ENCODE measurements around the gene FAM174C.

FAM174C gene

DNA sequence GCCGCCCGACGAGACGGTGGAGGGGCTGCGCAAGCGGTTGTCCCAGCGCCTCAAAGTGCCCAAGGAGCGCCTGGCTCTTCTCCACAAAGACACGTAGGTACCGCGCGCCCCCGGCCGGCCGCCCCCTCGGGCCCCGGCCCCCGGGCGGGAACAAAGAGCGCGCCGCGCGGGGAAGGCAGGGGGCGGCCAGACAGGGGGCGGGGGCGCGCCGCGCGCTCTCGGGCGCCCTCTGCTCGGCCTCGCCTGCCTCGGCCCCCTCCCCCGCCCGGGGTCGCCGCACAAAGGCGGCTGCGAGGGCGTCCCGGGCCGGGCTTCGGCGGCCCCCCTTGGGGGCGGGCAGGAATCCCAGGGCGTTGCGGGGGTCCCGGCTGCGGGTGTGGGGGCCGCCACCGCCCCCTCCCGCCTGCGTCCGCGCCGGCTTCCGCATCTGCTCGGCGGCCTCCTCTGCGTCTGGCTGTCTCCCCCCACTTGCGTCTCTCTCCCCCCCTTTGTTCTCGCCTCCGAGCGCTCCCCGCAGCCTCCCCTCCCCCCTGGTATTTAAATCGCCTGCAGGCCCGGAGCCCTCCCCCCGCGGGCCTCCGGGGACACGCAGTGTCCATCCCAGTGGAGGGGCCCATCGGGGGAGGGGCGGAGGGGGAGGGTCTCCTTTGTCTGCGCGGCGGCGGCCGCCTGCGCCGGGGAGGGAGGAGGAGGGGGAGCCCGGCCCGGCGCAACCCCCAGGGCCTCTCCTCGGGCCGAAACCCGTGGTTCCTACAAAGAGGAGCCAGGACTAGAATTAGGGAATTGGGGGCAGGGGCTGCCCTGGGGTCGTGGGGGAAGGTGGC is 24.7 kb upstream of the FAM174C start:
- DNase-seq (ENCODE audit: low read depth) = peak; percentile 78

DNA sequence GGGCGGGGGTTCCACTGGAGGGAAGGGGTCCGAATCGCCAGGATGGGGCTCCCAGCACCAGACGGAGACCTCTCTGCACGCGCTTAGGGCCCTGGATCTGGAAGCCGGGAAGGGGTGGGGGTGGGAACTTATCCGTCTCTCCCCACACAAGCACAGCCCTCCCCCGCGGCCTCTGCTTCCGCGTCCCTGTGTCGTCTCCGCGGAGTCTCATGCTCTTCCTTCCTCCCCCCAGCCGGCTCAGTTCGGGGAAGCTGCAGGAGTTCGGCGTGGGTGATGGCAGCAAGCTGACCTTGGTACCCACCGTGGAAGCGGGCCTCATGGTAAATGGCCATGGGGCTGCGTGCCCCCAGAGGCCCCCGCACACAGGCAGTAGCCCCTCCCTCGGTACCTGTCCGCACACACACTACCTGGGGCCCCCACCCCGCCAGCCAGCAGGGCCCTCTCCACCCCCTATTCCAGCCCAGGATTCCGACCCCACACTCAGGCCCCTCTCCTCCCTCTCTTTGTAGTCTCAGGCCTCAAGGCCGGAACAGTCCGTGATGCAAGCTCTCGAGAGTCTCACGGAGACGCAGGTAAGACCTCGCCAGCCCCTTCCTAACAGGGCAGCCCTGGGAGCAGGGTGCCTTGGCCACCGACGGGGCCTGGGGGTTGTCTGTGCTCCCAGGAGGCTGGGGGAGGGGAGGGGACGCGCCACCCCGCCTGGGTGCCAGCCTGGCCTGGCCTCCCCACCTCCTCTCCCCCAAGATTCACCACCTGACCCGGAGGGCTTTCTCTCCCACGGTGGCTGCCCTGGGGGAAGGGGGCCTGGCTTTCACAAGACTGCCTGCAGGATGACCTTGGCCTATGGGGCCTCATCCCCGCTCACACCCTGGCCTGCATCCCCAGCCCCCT is 23.8 kb upstream of the FAM174C start:
- DNase-seq (ENCODE audit: low read depth) = peak; percentile 65

DNA sequence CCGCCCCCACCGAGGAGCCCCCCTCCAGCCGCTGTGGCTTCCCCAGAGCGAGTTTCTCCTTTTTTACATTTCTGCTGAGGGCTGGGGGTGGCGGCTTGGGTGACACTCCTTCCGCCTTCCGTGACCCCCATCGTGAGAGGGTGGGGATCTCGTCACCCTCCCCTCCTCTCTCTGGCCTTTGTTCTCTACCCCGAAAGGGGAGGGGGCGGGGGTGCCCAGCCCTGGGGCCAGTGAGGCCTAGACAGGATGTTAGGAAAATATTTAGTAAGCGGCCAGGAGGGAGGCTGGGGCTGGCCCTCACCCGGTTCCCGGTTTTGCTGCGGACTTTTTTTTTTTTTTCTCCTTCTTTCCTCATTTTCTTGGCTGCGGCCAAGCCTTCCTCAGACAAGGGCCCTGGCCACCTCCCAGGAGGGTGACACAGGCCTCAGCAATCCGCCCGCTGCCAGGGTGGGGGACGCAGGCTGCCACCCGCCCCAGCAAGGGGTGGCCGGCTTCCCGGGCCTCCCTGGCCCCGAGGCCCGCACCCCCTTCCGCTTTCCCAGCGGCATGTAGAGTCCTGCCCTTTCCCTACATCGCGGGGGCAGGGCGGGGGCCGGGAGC is 23.0 kb upstream of the FAM174C start:
- peak; percentile 99 for DNase-seq (ENCODE audit: low read depth)

DNA sequence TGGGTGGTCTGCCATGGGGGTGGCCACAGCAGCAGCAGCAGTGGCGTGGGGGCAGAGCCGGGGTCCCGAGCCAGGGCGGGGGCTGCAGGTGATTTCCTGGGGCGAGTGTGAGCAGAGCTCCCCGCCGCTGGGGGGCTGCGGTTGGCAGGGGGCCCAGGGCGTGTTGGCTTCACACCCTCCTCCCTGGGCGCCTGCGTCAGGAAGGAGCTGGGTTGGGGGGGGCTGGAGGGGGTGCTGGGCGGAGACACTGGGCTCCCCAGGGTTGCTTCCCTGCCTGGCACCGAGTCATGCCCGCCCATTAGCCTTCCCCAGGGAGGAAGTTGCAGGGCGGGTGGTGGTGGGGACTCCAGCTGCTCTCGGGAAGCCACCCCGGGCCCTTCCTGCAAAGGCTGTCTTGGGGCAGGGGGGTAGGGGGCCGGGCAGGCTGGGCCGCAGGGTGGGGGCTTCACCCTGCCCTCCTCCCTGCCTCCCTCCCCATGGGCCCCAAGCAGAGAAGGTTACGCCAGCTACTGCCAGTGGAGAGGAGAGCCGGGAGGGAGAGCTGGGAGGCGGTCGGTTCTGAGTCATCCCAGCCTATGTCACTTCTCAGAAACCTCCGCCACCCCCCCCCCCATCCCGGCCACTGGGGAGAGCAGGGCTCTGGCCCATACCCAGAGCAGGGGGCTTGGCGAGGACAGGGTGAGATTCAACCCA is 22.4 kb upstream of the FAM174C start:
- DNase-seq (ENCODE audit: low read depth) = peak; percentile 100

DNA sequence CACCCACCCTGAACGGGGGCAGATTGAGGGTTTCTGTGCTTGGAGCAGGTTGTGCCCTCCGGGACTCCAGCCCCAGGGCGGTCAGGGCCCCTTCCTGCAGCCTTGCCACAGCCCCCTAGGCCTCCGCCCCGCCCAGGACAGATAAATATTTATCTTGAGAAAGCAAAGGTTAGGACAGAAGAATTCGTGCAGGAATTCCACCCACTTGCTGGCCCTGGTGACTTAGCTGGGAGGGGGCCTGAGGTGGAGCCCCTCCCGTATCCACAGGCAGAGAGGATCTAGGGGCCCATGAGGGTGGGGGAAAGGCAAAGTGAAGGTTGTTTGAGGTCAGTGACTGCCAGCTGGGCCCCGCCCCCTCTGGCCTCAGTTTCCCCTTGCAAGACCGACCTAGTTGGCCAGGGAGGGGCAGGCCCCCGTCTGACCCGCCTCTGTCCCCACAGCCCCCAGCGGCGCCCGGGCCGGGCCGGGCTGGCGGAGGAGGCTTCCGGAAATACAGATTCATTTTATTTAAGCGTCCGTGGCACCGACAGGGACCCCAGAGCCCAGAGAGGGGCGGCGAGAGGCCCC is 21.7 kb upstream of the FAM174C start:
- DNase-seq (ENCODE audit: low read depth) = no peak

DNA sequence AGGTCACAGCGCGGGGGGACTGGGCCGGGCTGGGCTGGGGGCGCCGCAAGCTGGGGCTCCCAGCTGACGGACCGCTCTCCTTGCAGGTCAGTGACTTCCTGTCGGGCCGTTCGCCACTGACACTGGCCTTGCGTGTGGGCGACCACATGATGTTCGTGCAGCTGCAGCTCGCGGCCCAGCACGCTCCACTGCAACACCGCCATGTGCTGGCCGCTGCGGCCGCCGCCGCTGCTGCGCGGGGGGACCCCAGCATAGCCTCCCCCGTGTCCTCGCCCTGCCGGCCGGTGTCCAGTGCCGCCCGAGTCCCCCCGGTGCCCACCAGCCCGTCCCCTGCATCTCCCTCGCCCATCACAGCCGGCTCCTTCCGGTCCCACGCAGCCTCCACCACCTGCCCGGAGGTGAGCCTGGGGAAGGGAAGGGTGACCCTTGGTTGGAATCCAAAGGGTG is 21.2 kb upstream of the FAM174C start:
- peak; percentile 61 for DNase-seq (ENCODE audit: low read depth)

DNA sequence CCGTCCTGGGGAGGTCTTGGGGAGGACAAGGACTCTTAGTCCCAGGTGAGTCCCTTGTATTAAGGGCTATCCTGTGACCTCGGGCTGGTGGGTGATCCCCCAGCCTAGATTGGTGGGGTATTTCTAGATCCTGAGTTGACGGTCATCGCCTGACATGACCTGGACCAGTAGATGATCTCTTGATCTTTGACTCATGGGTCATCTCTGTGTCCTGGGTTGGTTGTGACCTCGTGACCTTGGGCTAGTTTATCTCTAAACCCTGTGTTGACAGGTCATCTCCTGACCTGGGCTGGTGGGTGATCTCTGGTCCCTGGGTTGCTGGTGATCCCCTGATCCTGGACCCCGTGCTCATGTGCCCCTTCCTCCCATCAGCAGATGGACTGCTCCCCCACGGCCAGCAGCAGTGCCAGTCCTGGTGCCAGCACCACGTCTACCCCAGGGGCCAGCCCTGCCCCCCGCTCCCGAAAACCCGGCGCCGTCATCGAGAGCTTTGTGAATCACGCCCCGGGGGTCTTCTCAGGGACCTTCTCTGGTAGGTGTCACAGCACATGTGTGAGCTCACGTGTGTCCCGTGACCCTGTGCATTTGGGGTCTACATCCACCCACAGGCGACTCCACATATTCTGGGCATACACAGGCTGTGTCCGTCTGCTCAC is 20.7 kb upstream of the FAM174C start:
- DNase-seq (ENCODE audit: low read depth) = no peak

DNA sequence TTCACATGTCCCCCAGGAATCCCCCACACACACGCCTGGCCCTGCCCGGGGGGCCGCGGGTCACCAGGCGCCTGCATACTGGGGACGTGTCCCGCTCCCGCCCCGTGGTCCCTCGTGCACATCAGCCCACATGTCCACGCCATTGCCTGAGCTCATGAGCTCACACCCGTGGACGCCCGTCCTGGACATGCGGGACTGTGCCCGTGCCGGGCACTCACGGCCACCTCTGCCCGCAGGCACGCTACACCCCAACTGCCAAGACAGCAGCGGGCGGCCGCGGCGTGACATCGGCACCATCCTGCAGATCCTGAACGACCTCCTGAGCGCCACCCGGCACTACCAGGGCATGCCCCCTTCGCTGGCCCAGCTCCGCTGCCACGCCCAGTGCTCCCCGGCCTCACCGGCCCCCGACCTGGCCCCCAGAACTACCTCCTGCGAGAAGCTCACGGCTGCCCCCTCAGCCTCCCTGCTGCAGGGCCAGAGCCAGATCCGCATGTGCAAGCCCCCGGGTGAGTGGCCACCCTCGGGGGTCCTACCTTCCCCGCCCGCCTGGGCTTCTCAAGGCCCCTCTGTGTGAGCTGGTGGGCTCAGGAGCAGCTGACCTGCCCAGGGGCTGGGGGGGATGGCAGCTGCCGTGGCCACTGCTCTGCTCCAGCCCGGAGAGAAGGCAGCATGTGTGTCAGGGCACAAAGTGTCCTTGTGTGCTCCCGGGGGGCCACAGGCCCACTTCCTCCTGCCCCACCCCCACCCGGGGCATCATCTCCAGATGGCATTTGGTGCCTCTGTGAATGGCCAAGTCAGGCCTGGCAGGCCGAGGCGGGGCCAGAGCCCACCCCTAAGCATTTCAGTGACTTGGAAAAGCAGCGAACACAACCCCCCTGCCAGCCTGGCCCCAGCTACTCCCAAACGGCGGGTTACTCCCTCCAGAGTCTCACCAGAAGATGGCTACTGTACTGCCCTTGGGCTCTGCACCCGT is 19.9 kb upstream of the FAM174C start:
- DNase-seq (ENCODE audit: low read depth) = no peak

DNA sequence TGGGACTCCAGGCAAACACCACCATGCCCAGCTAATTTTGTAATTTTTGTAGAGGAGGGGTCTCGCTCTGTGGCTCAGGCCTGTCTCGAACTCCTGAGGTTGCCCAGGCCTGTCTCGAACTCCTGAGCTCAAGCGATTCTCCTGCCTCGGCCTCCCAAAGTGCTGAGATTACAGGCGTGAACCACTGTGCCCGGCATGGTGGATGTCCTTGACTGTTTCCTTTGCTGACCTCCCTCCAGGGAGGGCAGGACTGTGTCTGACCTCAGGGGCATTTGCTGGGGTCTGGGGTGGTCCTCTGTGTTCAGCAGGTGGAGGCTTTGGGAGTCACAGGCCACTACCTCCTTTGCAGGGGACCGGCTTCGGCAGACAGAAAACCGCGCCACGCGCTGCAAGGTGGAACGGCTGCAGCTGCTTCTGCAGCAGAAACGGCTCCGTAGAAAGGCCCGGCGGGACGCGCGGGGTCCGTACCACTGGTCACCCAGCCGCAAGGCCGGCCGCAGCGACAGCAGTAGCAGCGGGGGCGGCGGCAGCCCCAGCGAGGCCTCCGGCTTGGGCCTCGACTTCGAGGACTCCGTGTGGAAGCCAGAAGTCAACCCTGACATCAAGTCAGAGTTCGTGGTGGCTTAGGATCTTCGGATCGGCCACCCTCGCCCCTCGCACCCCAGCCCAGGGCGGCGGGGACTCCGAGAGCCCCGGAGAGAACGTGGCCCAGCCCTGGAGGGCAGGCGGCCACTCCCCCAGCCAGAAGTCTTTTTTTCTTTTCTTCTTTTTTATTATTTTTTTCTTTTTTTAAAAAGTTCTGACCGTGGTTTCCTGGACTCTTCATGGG is 18.5 kb upstream of the FAM174C start:
- DNase-seq (ENCODE audit: low read depth) = no peak

DNA sequence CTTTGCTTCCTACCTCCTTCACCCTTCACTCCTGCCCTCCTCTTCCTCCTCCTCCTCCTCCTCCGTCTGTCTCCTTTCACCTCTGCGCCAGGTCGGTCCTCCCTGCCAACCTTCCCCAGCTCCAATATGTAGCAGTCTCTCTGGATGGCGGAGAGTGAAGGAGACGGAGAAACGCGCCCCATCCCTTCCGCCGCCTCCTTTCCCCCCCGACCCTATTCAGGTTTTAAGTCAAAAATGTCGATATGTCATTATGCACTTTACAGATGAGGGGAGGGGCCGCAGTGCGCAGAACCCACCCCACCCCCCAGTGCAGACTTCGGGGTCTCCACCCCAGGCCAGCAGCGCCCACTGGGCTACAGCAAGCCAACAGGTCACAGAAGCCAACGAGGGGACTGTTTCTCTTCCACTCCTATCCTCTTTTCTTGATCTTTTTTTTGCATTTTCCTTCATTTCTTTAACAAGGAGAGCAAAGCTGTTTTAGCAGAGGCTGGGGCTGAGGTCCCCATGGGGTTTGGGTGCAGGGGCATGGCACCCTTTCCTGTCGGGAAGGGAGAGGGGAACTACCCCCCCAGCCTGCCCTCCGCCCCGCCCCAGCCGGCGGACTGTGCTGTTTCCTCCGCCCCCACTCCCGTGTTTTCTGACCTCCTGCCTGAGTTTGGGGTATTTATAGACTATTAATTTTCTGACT is 17.7 kb upstream of the FAM174C start:
- no peak for DNase-seq (ENCODE audit: low read depth)

DNA sequence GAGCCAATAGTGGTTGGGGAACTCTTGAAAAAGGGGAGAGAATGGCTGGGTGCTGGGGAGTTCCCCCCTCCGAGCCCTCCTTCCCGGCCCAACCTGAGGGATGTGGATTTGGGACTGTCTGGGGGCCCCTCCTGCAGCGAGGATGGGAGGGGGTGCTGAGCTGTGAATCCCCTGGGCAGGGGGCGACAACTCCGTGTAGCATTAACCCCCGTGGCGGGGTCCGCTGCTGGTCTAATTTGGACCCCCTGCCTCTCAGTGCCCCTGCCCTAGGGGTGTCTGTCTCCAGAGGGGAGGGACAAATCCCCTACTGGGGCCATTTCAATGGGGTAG is 17.2 kb upstream of the FAM174C start:
- no peak for DNase-seq (ENCODE audit: low read depth)

DNA sequence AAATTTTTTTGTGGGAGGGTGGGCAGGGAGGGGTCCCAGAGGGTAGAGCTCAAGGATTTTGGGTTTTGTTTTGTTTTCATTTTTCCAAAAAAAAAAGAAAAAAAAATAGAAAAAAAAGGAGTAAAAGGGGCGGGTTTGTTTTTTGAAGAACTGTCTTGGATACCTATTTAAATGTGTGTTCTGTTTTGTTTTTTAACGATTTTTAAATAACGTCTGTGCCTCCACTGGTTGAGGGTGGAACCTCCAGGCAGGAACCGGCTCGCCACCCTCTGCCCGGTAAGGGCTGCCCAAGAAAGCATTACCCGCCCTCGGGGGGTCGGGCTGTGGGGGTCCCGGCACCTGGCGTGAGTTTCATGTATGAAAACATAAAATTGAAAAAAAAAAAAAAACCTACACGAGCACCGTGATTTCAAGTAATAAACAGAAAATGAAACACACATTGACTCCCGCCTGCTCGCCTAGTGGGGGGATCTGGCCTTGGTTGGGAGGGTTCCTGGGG is 16.6 kb upstream of the FAM174C start:
- no peak for DNase-seq (ENCODE audit: low read depth)

DNA sequence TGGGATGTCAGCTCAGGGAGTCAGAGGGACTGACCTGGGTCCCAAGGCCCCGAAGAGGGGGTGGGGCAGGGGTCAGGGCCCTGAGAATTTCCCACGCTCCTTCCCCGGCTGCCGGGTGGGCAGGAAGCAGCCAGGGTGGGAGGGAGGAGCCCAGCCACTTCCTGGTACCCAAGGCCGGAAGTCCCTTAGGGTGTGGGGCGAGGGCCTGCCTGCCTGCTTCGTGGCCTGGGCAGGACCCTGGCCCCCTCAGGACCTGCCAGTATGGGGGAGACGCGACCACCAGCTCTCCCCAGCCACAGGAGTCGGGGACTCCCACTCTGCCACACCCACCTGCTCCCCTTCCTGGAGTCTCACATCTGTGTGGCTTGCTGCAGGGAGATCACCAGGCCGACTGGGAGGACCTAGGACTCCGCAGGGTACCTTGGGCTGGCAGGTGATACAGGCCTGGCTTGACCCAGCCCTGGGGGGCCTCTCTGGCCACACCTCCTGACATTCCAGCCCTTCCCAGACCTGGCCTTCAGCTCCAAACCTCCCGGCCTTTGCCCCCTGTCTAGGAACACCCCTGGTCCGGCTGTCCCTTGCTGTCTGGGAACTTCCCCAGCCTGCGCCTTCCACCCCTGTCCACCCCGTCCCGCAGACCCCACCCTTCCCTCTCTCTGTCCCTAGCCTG is 16.0 kb upstream of the FAM174C start:
- peak; percentile 80 for DNase-seq (ENCODE audit: low read depth)

DNA sequence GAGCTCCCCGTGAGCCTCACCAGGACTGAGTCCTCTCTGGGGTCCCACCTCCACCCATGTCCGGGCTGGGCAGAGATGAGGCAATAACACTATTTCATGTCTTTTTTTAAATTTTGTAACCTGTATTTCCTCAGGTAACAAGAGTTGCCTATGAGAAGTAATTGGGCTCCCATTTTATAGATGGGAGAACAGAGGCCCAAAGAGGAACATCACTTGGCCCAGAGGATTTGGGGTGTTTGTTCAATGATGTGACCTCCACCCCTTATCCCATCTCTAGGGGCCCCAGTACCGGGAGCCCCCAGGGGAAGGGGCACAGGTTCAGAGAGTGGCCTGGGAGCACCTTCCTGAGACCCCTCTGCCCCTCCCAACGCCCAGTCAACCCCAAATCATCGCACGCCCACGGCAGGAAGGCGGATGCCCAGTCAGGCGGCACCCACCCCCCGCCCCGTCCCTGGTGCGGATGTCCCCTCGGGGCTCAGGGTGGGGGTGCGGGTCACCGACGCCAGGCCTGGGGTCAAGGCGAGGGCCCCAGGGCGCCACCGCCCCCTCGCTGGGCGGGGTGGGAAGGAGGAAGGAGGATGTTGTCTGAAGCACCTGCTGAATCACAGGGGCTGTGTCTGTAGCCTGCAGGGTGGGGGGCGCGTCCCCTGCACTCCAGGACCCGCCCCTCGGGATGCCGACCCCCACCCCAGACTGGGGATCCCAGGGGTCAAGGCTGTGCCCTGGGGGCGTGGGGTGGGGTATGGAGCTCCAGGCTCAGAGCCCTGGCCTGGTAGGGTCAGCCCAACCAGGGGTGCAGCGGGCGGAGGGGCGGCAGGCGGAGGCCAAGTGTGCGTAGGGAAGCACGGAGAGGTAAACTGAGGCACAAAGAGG is 15.2 kb upstream of the FAM174C start:
- peak; percentile 43 for DNase-seq (ENCODE audit: low read depth)

DNA sequence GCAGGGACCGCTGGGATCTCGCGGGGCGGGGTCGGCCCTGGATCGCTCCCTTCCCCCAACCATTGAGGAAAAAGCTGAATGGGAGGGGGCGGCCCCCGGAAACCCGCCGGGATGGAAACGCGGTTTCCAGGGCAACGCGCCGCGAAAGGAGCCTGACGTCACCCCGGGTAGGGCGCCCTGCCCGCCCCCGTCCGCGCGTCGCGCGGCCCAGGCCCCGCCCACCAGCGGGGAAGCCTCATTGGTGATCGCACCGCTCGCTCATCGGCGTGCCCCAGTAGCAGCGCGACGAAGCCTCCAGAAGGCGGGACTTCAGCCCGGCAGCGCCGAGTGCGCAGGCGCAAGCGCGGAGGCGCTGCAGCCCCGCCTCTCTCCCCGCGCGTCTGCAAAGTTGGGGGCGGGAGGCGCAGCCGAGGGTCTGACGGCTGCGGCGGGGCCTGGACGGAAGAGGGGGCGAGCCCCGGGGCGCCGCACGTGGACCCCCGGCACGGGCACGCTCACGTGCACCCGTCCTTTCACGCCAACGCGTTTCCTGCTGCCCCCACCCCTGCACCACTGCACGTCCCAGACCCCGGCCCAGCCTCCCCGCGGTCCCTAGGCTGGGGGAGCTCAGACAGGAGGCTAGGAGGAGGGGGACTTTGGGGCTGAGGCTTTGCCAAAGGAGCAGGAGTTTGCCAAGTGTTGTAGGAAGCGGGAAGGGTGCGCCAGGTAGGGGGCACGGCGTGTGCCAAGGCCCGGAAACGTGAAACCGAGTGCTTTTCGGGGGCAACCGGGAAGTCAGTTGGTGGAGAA is 14.4 kb upstream of the FAM174C start:
- DNase-seq (ENCODE audit: low read depth) = peak; percentile 96

DNA sequence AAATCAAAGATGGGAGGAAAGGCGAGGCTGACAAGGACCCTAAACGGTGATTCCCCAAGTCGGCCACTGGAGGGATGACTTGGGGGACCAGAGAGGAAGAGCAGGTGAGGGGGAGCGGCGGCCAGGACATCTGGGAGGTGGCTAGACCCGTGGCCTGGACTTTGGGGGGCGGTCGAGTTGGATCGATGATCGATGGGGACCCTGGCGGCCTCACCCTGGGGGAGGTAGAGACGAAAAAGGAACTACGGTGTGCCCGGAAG is 13.9 kb upstream of the FAM174C start:
- no peak for DNase-seq (ENCODE audit: low read depth)

All from fibroblast of gingiva (primary cell).